HL-60/S4 treated with retinoic acid at 250 ng/mL for 4 days and 3 days (cell line): ENCODE results near the gene RERG.
"Not testable (repeated sequence)": the region's sequence is repeated elsewhere in the genome, so short reads cannot be mapped to it uniquely, and the experiment has no call there.

Experiments
- in situ Hi-C: fragments of 300-500 bp; cut with MboI; formaldehyde crosslinking; loops from 2 replicates; pipeline ENCODE4 v1.7.0; 2022; ENCODE audit warnings: low sequenced_read_pairs

Gene RERG

DNA sequence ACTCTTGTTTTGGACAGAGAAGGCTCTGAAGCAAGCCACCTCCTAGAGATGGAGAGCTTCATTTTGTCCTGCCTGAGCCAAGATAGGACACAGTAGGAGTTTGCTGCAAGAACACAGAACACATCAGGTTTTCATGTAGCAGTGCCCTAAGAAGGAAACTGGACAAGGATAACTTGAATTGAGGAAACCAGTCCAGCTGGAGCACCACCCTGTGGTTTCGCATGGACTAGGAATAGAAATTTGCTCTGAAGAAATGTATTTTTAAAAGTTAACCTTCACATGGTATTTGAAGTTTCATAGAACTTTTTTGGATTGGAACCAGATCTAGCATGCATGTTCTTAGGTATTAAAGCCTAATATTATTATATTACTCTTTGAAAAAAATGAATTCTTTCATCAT lies 68.8 kb downstream of the RERG start:
- in situ Hi-C loops = no loop called here

GRCh38 chr12:15151161-15152091 lies 69.8 kb downstream of the RERG start:
- in situ Hi-C loops = no loop called here

DNA sequence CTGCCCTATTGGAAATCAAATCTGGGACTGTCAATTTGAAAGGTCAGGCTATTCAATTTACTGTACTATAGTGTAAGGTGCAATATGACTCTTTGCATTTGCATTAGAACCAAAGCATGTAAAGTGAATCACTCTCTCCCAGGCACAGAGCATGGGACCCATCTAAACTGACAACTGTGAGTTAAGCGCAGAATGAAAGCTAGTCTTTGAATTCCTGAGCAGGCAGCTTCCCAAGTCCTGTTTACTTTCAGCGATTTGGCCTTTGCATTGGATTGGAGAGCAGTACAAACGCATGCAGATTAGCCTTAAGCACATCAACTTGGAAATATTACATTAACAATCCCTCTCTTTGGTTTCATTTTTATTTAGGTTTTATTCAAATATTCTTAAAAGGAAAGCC lies 74.6 kb downstream of the RERG start:
- in situ Hi-C loops = no loop called here

DNA sequence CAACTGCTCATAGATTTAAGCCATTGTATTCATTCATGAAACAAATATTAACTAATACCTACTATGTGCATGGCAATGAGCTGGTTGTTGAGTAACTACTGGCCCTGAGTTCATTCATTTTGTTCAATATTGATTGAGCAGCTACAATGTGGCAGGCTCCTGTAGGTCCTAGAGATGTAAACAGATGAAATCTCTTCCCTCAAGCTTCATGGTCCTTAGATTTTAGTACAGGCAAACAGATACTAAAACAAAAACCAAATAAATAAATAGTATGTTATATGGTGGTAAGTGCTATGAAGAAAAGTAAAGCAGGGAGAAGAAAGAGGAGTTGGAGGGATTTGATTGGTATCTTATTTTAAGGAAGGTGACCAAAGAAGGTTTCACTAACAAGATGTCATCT lies 77.8 kb downstream of the RERG start:
- in situ Hi-C loops = no loop called here

GRCh38 chr12:15142711-15143110 lies 78.5 kb downstream of the RERG start:
- in situ Hi-C loops = no loop called here

- in situ Hi-C loops = no loop called here
Observed at GRCh38 chr12:15131431-15131830, 89.8 kb downstream of the RERG start.

GRCh38 chr12:15130541-15130940 lies 90.7 kb downstream of the RERG start:
- in situ Hi-C loops = no loop called here

- in situ Hi-C loops = no loop called here
Observed at GRCh38 chr12:15123401-15123800, 97.8 kb downstream of the RERG start.

DNA sequence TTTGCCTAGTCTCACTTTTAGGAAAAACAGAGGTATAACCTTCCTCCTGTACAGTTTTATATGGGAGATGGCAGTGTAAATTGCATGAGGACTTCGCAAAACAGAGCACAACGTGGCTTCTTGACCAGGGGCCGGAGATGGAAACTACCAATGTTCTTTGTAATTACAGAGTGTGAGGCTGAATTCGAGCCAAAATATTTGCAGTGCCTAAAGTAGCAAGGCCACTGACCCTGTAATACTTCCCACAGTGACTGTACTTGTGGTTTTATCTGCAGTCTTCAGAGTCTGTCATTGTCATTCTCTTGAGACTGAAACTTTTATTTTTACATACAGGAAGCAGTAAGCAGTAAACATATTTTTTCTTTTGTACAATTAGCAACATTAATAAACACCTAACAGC lies 98.9 kb downstream of the RERG start:
- in situ Hi-C loops = no loop called here

DNA sequence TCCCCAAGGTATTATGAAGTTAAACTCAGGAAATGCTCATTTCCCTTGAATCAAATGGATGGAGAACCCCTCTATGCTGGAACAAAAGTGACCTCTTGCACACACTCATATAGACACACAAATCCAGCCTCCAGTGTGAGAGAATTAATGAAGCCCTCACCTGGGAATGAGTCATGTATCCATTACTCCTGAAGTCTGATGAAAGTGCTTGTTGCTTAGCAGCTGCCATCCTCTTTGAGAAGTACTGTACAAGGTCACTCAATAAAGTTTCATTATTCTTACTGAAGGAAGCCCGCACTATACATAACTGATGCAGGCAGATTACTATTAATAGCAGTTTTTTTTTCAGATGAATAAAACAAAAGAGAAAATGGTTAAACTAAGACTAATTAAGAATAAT lies 102.3 kb downstream of the RERG start:
- in situ Hi-C loops = no loop called here

DNA sequence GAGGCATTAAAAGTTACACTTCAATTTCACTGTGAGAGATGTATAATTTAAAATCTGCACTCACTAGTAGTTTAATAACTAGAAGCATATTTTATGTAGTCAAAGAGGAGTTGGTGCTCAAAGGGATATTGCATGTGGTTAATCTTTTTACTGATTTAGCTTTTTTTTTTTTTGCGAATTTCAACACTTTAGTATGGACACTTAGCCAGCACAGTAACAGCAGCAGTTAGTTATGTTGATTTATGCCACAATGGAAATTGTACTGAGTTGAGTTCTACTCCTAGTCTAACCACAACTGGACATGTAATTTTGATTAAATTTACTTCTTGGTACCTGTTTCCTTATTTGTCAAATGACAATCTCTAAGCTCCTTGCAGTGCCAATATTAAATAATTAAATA lies 104.2 kb downstream of the RERG start:
- in situ Hi-C loops = no loop called here

GRCh38 chr12:15116086-15116485 lies 105.1 kb downstream of the RERG start:
- in situ Hi-C loops = no loop called here

DNA sequence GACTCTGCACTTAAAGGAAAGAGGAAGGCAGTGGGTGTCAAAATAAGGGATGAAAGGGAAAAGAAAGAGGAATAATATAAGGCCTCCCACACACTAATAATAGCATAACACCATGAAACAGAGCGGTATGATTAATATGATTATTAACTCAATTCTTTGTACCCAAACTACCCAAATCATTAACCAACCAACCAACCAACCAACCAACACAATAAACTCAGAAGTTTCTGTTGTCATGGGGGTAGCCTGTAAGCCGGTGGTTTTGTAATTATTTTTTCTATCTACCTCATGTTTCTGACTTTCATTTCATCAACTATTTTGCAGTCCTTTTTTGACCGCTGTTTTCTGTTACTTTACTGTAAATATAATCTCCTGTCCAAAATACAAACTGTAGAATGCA lies 105.8 kb downstream of the RERG start:
- in situ Hi-C loops = no loop called here

GRCh38 chr12:15114501-15114900 lies 106.7 kb downstream of the RERG start:
- in situ Hi-C loops = no loop called here

- in situ Hi-C loops = no loop called here
Observed at GRCh38 chr12:15092826-15093225, 128.4 kb downstream of the RERG start.

DNA sequence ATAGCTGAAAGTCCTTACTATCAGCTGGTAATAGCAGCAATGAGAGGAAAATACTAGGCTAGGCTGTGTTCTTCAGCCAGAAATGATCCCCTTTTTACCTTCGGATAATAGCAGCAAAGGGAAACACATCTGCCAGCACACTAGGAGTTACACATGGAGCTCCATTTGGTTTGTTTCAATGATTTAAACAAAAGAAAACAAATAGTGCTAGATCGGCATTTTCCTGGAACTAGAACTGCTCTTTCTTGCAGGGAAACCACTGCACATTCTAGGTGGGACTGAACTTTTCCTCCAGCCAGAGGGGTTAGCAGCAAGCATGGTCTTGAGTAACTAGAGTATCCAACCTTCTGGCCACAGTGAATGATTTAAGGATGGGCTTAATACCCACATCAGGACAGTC lies 130.8 kb downstream of the RERG start:
- in situ Hi-C loops = no loop called here

- in situ Hi-C loops = no loop called here
Observed at GRCh38 chr12:15088105-15088504, 133.1 kb downstream of the RERG start.

- in situ Hi-C loops = not testable (repeated sequence)
Observed at GRCh38 chr12:15077751-15078150, 143.5 kb downstream of the RERG start.

DNA sequence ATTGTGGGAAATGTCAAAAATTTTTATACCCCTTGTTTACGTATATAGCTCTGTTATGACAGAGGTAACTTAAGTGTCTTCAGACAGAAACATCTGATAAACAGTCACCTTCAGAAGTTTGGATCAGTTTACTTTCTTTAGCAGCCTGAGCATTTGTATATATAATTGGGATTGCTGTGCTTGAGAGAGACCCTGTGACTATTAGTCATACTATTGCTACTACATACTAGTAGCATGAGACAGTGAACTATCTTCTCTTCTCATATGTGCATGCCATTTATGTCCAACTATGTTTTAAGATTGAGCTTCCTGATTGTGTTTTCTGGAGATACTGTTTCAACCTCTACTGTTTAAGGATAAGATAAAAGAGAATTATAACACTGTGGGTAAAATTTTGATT lies 146.9 kb downstream of the RERG start:
- in situ Hi-C loops = no loop called here

DNA sequence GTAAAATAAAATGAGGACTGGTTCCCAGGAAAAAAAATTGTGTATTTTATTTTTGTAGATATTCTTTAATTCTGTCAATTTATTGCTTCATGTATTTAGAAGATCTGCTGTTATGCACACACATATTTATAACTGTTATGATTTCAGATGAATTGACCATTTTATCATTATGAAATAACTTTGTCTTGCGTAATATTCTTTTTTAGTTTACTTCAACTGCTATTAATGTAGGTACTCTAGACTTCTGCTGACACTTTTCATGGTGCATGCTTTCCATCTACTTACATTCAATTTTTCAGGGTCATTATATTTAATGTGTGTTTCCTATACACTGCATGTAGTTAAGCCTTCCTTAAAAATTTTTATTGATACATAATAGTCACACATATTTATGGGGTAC lies 162.1 kb downstream of the RERG start:
- in situ Hi-C loops = no loop called here
